ENCODE measurements around the gene SEMA3C.

DNA sequence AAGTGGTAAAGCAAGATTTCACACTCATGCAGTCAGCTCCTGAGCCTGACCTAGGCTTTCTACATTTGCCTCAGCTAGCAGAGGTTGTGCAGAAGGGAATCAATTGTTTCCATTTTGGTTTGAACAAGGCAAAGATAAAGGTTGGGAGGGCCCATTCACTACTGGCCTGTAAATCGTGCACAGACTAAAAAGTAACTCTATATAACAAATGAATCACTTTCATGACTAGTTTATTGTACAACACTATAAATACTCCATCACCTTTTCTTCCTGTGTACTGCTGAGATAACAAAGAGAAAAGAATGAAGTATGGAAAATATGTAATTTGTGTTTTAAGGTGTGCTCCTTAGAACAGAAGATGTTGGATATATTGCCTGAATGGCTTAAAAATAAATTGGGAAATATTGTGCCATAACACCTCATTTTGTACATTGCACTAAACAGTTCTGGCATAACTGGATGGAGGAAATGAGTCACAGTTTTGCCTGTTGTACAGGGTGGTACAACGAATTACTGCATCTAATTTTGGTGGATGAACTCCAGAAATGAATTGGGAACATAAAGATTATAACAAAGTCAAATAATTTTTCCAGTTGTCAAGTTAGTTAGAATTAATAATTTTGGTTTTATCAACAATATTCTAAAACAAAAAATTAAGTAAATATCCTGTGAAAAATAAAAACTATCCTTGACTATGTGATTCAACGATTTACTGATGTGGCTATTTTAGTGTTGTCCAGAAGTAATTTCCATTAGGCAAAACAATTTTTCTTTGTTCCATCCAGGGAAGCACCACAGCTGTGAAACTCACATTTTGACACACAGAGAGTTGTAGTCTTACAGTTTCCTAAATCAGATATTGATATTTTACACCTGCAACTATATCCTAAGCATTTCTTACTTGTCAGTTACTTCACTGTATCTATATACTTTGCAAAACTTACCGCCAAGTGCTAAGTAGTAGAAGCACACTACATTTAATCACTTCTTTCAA is 18.0 kb downstream of the SEMA3C start:
- TF ChIP-seq POLR2A (IDR thresholded peaks at IDR 0.05; ENCODE audit: low read depth, low read length): no peak
- TF ChIP-seq SPI1 (IDR thresholded peaks at IDR 0.05; ENCODE audit: low read depth, low read length): no peak
- TF ChIP-seq TAF1 (IDR thresholded peaks at IDR 0.05; ENCODE audit: low read depth, low read length): no peak
- no peak for TF ChIP-seq POLR2AphosphoS5 (IDR thresholded peaks at IDR 0.05; ENCODE audit: low read depth, low read length)
- no peak for TF ChIP-seq POU2F2 (IDR thresholded peaks at IDR 0.05; ENCODE audit: low read depth, low read length)
